Inferior parietal cortex (tissue), 1 donor: ENCODE data around the gene MRPL32.
A peak's percentile ranks its signal among the peaks of the same experiment; 100 is the strongest.

ENCODE experiments used
- DNase-seq: peaks from one replicate; pipeline ENCODE4 v3.0.0-alpha.2; 2016; ENCODE audit errors: extremely low spot score

The MRPL32 gene

DNA sequence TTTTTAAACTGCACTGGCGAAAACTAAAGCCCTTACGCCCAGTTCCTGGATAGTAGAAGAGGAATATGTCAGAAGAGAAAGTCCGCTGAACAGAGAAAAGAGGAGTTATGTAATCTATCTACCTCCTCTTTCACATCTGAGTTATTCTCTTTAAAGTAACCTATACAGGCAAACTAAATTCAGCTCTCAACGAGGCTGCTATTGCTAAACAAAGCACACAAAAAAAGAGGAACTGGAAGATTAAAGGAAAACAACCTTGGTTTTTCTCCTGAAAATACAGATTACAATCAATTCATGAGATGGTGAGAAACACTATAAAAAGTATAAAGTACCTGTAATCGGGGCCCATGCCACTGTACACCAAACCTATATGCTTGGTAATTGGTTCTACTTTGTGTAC lies 6.0 kb upstream of the MRPL32 start:
- DNase-seq: no peak

DNA sequence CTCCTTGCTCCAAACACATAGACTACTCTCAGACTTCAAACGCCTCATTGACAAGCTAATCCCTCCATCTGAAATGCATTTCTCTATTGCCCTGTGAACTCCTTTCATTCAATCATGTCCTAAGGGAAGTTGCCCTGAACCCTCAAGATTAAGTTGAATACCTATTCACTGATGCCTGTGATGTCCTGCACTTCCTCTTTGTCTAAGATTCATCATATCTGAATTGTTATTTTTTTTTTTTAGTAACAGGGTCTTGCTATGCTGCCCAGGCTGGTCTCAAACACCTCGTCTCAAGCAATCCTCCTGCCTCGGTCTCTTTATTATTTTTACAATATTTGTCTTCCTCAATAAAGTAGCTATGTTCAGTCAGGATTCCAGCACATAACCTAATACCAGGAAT lies 3.4 kb upstream of the MRPL32 start:
- DNase-seq: no peak

DNA sequence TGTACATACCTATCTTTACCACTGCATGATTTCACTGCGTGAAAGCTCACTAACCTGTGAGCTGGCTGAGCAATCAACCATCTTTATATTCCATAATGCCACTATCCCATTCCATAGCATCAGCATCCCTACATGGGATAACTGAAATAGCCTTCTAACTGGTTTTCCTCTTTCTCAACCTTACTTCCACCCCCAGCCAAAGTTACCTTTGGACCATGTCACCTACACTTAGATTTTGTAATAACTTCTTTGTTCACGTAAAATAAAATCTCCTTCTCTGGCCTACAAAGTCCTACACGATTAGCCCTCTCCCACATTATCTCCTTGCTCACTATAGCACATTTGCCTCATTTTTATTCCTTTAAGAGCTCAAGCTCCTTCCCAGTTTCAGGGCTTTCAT lies 2.7 kb upstream of the MRPL32 start:
- DNase-seq: no peak

DNA sequence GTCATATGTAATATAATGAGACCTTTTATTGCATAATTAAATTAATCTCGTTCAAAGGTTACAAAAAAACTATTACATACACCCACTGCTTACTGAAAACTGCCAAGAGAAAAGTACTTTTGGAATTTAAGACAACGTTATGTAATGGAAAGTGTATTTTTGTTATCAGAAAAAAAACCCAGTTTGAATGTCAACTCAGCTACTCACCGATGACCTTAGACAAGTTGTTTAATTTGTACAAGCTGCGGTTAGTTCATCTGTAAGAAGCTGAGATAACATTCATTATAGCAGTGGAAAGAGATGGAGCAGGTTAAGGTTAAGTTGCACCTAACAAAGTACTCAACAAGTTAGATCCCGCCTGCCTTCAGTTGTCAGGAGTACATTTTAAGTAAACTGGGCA lies 1.3 kb upstream of the MRPL32 start:
- no peak for DNase-seq

DNA sequence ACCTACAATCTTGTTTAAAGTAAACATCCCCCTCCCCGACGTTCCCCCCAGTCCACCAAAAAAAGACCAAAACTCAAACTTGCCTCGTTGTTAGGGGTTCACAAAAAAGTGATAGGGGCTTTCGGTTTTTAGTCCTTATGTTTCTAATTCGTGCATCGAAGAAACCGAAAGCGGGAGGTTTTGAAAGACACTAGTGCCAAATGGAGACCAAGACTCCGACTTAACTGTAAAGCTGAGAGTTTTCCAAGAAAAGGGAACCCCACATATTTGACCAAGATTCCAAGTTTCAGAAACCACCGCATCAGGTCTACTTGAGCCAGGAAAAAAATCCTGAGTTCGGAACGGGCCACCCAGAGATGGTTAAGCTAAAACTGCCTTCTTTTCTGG lies 736 bp upstream of the MRPL32 start:
- DNase-seq: no peak

DNA sequence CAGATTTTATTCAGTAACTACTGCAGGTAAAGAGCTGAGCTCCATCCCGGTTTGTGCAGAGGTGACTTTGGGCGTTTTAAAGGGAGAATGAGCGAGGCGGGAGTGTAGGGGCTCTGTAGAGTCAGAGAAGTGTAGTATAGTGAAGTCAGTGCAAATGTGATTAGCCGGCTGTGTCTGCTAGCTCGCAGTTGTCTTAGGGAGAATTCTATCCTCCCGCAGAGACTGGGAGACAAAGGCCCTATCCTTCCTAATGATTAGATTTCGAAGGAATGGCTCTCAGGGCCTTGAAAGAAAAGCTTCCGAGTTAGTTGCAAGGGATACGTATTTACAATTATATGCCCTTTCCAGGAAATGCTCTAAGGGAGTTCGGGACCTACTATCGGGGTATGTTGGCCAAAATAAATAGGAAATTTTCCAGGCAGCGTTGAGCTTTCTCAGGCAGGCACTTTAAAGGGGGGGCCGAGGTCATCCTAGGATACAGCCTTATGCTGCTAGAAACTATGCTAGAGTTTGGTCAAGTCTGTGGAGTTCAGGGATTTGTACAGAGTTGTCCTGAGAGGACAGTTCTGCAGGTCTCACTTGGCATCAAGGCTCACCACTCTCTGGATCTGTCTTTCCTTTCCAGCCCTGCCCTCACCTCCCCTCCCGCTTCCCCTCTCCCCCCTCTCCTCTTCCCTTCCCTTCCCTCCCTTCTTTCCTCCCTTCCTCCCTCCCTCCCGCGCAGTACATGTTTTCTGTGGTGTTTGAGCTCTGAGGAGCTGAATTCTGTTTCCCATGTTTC lies 825 bp downstream of the MRPL32 start:
- DNase-seq: no peak

DNA sequence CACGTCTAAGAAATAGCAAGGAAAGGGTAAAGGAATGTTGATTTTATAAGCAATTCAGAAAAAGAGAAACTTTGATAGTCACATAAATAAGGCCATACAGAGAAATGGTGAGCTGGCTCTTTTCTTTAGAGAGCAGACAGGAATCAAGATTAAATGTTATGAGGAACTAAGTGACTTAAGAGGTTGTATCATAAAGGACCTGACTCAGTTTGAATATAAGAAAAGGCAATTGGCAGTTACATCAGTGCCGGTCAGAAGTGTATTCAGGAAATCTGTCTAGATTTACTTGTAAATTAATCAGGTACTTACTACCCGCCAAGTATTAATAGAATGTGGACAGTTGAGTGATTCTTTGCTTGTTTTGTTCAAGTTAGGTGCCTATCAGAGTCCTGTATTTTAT lies 2.1 kb downstream of the MRPL32 start:
- no peak for DNase-seq

DNA sequence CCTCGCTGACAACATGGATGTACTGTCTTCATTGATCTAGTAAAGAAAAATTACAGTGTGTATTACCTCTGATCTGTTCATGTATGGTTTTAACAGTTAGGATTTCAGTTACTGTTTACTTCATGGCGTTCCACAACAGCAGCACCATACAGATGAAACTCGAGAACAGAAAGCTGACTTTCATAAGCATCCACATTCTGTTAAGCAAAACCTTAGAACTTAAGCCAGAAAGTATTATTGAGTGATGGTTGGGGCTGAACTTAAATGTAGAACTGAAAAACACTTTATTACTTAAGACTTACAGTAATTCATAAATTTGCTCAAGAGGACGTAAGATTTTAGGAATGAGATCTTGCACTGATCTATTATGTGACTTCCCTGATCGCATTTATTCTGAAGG lies 3.7 kb downstream of the MRPL32 start:
- DNase-seq: no peak

DNA sequence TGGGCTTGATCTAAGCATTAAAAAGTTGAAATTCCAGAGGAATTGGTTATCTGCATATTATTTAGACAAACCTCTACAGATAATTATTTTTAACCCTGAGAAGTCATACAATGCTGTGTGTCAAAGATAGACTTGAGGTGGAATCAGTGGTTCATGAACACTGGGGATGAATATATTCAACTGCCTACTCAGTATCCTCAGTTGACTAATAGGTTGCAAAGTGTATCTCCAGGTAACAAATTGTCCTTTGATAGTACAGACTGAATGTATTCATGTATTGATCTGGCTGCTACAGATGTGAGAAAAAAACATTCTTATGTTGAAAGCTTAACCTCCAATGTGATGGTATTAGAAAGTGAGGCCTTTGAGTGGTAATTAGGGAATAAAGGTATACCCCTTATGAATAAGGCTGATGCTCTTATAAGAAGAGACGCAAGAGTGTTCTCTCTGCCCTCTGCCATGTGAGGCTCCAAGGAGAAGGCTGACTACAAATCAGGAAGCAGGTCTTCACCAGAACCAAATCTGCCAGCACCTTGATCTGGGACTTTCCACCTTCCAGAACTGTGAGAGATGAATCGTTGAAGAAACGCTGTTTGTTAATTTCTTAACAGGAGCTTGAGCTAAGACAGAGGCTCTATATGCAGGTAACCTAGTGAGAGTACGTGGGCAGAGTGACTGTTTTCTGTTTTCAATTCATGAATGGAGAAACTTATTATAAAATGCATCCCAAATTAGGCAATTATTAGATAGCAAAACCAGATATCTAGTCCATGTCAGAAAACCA lies 7.5 kb downstream of the MRPL32 start:
- DNase-seq: no peak

DNA sequence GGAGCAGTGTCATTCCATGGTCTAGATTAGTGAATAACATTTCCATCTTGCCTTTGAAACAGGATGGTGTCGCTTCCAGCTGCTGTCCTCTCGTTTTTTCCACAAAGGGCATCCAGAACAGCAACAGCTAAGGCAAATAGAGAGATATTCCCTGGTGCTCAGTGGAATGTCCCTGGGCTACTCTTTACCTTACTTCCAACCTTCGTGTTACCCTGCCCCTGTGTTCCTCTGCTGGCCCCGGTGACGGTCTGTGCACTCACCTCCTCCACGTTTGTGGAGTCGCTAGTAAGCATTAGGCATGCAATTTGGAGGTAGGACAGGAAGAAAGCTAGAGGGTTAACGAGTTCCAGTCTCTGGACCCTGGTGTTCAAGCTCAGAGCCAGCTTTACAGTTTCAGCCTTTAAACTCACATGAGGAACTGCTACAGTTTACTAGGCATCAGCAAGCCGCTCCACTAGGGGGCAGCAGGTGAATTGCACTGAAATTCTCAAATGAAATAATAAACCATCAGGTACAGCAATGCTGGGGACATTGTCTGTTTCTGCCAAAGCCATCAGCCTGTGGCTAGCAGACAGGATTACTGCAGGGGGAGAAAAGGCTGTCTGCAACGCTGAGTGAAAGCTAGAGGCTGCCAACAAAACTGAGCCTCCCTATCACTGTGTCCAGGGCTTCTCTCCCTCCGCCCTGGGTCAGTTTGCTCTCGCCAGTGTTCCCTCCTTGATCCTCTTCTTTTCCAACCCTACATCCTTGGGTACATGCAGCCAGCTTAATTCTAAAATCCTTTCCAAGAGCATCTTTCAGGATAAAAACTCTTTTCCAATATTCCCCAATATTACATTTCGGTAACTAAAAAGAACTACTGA lies 9.0 kb downstream of the MRPL32 start:
- DNase-seq: peak; percentile 90

DNA sequence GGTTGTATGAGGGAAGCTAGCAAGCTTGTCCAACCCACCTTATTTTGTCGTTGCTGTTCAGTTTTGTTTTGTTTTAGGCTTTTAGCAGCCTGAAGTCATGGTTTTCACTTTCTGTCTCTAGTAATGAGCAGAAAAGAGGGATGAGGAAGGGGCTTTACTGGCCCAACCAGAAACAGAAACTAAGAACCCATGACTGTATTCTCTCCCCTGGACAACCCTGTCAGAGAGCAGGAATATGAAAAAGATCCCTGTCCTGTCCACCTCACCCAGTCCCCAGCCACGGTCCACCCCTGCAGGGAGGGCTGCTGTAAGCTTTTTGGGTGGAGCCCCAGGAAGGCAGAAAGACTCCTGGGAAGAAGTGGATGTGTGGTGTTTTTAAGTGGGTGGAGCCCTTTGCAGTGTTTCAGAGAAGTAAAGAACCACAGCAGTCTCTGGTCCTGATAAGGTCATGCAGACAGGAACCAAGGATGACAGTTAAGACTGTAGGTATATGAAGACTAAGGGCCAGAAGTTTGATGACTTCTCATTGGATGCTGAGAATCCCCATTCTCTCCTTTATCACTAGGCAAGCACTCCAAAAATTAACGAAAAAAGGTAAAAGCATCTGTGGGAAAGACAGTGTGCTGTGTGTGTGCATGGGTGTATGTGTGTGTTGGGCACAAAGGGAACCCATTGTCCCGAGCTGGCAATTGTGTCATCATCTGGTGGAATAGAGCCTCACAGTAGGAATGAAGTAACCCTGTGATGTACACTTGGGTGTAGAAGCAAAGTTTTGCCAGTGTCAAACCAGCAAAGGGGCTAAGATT lies 13.8 kb downstream of the MRPL32 start:
- peak; percentile 32 for DNase-seq

DNA sequence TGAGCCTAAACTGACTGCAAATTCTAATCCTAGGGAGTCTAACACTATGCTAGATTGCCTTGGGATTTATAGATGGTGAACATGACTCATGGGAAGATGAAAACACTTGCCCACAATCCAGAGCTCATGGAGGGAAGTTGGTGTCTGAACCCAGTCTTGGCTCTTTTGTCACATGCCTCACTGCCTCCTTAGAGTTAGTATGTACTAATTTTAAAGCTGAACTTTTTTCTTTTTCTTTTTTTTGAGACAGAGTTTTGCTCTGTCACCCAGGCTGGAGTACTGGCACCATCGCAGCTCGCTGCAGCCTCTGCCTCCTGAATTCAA lies 14.4 kb downstream of the MRPL32 start:
- no peak for DNase-seq

DNA sequence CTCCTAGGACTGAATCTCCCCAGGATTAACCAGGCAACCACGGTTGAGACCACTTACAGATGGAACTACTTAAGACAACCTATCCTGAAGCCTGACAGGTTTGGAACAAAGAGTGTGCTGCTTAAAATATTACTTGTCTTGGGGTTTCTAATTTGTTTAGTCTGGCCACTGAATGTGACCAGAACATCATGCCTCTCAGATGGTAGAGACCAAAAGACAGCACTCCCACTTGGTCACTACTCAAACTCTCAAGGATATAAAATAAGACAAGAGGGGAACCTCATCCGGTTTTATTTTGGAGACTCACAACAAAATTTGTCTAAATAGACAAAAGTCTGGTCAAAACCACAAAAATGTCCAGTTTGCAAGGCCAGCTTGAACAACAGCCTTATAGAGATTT lies 15.3 kb downstream of the MRPL32 start:
- DNase-seq: no peak

DNA sequence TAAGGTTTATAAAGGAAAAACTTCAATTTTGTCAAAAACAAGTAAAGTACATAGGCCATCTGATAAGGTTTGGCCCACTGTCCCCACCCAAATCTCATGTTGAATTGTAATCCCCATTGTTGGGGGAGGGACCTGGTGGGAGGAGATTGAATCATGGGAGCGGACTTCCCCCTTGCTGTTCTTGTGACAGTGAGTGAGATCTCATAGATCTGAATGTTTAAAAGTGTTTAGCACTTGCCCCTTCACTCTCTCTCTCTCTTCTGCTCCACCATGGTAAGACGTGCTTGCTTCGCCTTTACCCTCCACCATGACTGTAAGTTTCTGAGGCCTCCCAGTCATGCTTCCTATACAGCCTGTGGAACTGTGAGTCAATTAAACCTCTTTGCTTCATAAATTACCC lies 18.2 kb downstream of the MRPL32 start:
- DNase-seq: no peak

DNA sequence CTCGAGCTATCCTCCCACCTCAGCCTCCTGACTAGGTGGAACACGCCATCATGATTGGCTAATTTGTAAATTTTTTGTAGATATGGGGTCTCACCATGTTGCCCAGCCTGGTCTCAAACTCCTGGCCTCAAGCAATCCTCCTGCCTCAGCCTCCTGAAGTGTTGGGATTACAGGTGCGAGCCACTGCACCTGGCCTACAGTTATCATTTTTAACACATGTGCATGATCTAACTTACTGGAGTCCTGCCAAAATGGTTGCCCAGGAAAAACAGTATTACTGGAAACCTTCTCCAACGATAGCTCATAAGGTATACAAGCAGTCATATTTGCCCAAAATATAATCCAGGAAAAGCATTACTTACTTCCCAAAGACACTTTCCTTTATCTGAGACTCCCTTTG lies 20.2 kb downstream of the MRPL32 start:
- DNase-seq: no peak

DNA sequence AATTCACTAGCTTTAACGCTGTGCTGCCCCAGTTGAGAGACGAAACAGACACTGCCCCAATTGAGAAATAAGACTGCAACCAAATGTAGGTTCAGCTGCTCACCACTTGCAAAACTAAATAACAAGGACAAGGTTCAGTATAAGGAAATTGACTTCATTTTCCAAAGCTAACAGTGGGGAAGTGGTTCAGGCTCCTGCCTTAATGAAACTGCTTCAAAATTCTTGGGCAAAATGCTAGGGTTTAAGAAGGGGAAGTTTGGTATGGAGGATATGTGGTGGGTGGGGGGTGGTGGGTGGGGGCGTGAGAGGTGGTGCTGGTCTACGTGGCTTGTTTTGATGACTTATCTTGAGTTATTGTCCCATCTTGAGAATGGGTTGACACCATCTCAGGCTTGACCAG lies 21.8 kb downstream of the MRPL32 start:
- DNase-seq: no peak

DNA sequence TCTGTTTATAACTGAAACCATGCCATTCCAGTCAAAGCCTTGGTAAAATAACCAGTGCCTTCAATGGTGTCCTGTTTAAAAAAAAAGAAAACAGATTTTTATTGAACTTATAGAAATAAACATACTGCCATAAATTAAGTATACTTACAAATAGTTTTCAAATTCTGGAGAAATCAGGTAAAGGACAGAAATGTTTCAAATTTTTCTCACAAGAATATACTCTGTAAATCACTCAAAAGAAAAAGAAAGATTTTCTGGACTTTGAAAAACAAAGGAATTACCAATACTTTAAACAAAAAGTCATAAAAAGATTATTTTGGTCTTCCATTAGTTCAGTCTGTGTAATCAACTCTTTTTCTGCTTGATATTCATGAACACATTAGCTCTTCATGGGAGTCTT lies 23.9 kb downstream of the MRPL32 start:
- DNase-seq: no peak

DNA sequence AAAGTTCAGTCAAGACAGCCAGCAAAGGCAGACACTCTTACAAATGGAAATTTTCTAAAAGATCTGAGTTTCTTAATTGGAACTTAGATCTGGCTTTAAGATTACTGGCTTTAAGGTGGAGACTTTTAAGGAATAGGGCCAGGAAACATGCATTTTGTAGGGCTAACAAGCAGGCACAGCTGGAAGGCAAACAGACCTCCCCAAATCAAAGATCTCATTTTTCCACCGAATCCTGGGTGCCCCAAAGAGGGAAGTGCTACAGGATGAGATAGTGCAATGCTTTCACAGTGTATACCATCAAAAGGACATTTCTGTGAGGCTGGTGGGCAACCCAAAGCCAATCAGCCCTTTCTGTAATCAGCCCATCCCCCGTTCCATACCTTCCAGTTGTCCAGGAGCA lies 27.4 kb downstream of the MRPL32 start:
- no peak for DNase-seq

DNA sequence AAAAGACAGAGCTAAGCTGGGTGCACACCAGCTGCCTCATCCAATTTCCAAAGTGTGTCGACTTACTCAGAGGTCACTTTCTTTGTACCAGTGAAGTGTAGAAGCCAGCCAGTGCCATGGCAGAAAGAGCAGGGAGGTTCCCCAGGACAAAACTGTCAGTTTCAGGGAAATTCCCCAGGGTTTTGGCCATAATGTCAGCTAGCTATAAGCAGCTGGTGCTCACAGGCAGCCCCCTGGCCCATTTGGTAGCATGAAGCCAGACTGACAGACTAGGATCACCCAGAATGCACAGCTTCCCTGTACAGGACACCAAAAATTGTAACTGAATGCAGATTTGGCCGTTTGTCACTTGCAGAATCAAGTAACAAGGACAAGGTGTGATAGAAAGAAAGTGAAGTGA lies 28.6 kb downstream of the MRPL32 start:
- DNase-seq: no peak

DNA sequence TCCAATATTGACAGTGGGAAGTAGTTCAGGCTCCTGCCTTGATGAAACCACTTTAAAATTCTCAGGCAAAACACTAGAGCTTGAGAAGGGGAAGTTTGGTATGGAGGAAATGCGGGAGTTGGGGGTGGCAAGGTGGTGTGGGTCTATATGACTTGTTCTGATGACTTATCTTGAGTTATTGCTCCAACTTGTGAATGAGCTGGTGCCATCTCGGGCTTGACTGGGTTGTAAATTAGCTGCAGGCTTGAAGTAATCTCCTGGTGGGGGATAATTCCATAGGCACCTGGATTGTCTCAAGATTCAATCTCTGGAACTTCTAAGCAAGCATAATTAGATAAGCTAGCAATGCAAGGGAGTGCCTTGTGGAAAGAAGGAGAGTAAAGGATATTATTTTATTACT lies 29.0 kb downstream of the MRPL32 start:
- DNase-seq: no peak

DNA sequence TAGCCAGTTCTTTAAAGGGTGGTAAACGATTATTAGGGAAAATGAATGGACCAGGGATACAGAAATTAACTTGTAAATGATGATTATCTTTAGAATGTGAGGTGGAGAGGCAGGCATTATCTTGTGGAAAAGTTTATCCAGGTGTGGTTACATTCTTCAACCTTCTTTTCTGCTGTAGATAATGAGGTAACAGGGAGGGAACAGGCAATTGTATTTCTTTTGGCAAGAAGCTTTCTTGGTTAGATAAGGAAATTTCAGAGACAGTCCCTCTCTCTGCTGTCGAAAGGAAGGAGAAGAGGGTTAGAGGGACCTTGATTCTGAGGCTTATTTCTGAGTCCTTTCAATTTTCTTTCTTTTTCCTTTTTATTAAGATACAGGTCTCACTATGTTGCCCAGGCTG lies 32.1 kb downstream of the MRPL32 start:
- DNase-seq: no peak
